ENCODE data around the gene PLD6. TPM values are rescaled to one million over a fixed set of nuclear protein-coding genes. Genes with fewer than 3 reads are reported as not detected.

The PLD6 gene
- total RNA-seq, 1 donor from 2014 or later: 0.92 TPM

- TF ChIP-seq, protein P1, sequence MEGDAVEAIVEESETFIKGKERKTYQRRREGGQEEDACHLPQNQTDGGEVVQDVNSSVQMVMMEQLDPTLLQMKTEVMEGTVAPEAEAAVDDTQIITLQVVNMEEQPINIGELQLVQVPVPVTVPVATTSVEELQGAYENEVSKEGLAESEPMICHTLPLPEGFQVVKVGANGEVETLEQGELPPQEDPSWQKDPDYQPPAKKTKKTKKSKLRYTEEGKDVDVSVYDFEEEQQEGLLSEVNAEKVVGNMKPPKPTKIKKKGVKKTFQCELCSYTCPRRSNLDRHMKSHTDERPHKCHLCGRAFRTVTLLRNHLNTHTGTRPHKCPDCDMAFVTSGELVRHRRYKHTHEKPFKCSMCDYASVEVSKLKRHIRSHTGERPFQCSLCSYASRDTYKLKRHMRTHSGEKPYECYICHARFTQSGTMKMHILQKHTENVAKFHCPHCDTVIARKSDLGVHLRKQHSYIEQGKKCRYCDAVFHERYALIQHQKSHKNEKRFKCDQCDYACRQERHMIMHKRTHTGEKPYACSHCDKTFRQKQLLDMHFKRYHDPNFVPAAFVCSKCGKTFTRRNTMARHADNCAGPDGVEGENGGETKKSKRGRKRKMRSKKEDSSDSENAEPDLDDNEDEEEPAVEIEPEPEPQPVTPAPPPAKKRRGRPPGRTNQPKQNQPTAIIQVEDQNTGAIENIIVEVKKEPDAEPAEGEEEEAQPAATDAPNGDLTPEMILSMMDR (conservative IDR thresholded peaks at IDR 0.05; ENCODE audit: low read depth, low read length): no peak
Observed at GRCh38 chr17:17170346-17170985, 35.7 kb downstream of the PLD6 start.

DNA sequence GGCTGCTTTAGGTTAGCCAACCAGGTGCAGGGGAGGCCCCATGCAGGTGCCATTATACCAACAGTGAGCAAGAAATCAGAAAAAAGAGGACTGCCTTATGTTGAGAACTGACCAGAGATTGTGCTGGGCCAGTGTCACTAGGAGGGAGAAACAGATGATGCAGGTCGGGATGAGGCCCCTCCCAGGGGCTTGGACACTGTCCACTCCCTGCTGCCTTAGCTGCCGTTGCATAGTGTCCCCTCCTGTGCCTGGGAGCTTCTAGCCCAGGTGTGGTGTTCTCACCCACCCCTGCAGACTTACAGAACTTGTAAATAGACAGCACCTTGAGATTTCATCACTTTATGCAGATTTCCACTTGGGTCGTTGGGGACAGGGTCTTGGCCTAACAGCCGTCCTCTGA is 36.7 kb downstream of the PLD6 start:
- DNase-seq (ENCODE audit: low read depth): no peak
- no peak overlapping the region for H3K4me3 ChIP-seq (ENCODE audit: low read depth, low read length)
- TF ChIP-seq, protein P1 (conservative IDR thresholded peaks at IDR 0.05; ENCODE audit: low read depth, low read length): no peak

More at GRCh38 chr17:17170346-17170985, 35.7 kb downstream of the PLD6 start:
- DNase-seq (ENCODE audit: low read depth): no peak
- no peak overlapping the region for H3K4me3 ChIP-seq (ENCODE audit: low read depth, low read length)

DNA sequence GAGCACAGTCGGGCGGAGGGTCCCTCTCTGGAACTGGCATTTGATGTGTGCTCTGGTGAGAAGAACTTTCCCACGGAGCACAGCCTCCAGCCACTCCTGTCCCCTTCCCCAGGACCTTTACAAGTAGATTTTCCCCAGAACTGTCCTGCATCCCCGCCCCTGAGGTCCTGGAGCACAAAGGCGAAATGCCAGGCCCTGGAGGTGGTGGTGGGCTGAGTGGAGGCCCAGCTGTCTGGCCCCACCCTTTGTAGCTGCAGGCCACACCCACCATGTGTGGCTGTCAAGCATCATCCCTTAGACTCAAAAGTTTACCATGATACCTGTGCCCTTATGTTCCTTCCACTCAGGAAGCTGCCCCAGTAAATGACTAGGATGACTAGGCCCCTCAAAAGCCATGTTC is 37.7 kb downstream of the PLD6 start:
- TF ChIP-seq, protein P1 (conservative IDR thresholded peaks at IDR 0.05; ENCODE audit: low read depth, low read length): no peak
- DNase-seq (ENCODE audit: low read depth): no peak
- no peak overlapping the region for H3K4me3 ChIP-seq (ENCODE audit: low read depth, low read length)

GRCh38 chr17:17167986-17168385 is 38.1 kb downstream of the PLD6 start:
- no peak for DNase-seq (ENCODE audit: low read depth)
- no peak overlapping the region for H3K4me3 ChIP-seq (ENCODE audit: low read depth, low read length)
- TF ChIP-seq, protein P1 (conservative IDR thresholded peaks at IDR 0.05; ENCODE audit: low read depth, low read length): no peak

DNA sequence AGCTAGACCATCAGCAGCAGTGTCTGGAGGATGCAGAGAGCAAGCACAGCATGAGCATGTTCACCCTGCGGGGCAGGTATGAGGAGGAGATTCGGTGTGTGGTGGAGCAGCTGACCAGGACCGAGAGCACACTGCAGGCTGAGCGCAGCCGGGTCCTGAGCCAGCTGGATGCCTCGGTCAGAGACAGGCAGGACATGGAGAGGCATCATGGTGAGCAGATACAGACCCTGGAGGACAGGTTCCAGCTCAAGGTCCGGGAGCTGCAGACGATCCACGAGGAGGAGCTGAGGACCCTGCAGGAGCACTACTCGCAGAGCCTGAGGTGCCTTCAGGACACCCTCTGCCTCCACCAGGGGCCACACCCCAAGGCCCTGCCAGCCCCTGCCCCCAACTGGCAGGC is 38.8 kb downstream of the PLD6 start:
- H3K4me3 ChIP-seq (ENCODE audit: low read depth, low read length): no peak overlapping the region
- DNase-seq (ENCODE audit: low read depth): no peak
- TF ChIP-seq, protein P1 (conservative IDR thresholded peaks at IDR 0.05; ENCODE audit: low read depth, low read length): no peak

DNA sequence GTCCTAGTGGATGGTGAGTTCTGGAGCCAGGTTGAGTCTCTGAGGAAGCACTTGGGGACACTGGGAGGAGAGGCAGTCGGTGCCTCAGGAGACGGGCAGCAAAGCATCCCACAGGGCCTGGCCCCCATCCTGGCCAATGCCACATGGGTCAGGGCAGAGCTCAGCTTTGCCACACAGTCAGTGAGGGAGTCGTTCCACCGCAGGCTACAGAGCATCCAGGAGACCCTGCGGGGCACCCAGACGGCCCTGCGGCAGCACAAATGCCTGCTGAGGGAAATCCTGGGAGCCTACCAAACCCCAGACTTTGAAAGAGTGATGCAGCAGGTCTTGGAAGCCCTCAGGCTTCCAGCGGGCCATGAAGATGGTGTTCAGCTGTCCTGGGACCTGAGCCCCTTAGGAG is 39.7 kb downstream of the PLD6 start:
- DNase-seq (ENCODE audit: low read depth): no peak
- H3K4me3 ChIP-seq (ENCODE audit: low read depth, low read length): no peak overlapping the region
- TF ChIP-seq, protein P1 (conservative IDR thresholded peaks at IDR 0.05; ENCODE audit: low read depth, low read length): no peak

- no peak for DNase-seq (ENCODE audit: low read depth)
- no peak overlapping the region for H3K4me3 ChIP-seq (ENCODE audit: low read depth, low read length)
- TF ChIP-seq, protein P1 (conservative IDR thresholded peaks at IDR 0.05; ENCODE audit: low read depth, low read length): no peak
Observed at GRCh38 chr17:17165666-17166308, 40.3 kb downstream of the PLD6 start.
